Measurements from ENCODE around the gene SORBS1. TPM values are rescaled to one million over a fixed set of nuclear protein-coding genes. Genes with fewer than 3 reads are reported as not detected.

Gene SORBS1
- total and polyA plus RNA-seq, 9 of the 15 experiments (the other 6 are each of a cell fraction or from before 2014, with no cell fraction given) = 2.0 to 13.3 (median 6.5) TPM

DNA sequence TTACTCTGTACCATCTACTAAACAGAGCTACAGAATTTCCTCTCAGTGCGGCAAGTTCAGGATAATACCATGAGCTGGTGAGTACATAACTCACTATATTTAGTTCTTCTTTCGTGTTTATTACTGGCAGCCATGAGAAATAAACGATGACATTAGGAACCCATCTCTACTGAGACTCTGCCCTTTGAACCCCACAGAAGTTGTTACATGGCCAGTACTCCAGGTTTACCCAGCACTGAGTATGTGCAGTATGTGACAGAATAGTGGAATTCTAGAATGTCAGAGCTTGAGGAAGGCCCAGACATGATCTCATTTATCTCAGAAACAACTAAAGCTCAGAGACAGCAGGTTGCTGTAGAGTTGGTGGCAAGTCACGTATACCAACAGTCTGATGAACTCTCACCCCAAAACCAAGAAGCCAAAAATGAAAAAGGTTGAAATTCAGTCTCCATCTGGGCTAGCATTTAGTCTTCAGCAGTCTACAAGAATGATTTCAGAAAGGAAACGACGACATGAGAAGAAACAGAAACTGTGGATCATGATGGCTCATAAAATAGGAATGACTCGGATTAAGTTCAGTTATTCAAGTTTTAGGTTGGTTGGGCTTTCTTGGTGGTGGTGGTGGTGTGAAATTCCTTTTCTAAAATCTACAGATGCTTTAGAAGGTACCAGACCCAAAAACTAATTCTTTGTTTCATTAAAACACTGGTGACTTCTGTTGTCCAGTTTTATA is 78.5 kb downstream of the SORBS1 start:
- intact Hi-C loops (cut with micrococcal nuclease) = no loop called here
- Histone ChIP-seq H3K36me3 (ENCODE audit: control insufficient read depth, insufficient read depth, low read length) (no peaks in the 10 kb centered on the region), H3K9me3 (replicated peaks; ENCODE audit: control insufficient read depth, insufficient read depth, low read depth, low read length) (no peaks in the 10 kb centered on the region), H3K4me1 (replicated peaks in 1 of 2; ENCODE audit: control insufficient read depth in 2 of 2, insufficient read depth in 2 of 2, low read length in 2 of 2) (peaks cover 7 to 23% of the 10 kb centered on the region in 2 experiments; a peak in 3 of 5 replicates), H3K27me3 (ENCODE audit: control insufficient read depth in 2 of 2, insufficient read depth in 2 of 2, low read length in 2 of 2) (no peaks in the 10 kb centered on the region), H3K9me1 (ENCODE audit: control insufficient read depth, insufficient read depth, low read length) (no peaks in the 10 kb centered on the region), H3K79me2 (ENCODE audit: control insufficient read depth, insufficient read depth, low read length) (no peaks in the 10 kb centered on the region), H3K4me3 (no peak overlapping the region), H3K9ac (ENCODE audit: insufficient read depth in 1 of 2, low read depth in 2 of 2, low read length in 2 of 2) (no peak overlapping the region), H4K20me1 (replicated peaks; ENCODE audit: control insufficient read depth, insufficient read depth, low read length) (no peaks in the 10 kb centered on the region), H3K27ac (ENCODE audit: extremely low read depth, low read depth, low read length) (no peak overlapping the region), H3K4me2 (ENCODE audit: insufficient read depth, low read length) (no peak overlapping the region), H2AFZ (ENCODE audit: low read depth, low read length) (no peak overlapping the region)
- BruUV-seq (replicated peaks) = no TSS peak
- ChIA-PET CTCF (ENCODE audit: low intra/inter-chr PET ratio) (no interaction called here), POLR2A (no interaction called here)
- TF ChIP-seq MAZ (CRISPR knock-in tag; conservative IDR thresholded peaks at IDR 0.05 in 1 of 2, IDR thresholded peaks at IDR 0.05 in 1 of 2) (no peak), THRAP3 (IDR thresholded peaks at IDR 0.05; ENCODE audit: borderline replicate concordance) (no peak), POLR2A (conservative IDR thresholded peaks at IDR 0.05) (no peak), ZBTB1 (CRISPR knock-in tag; IDR thresholded peaks at IDR 0.05; ENCODE audit: borderline replicate concordance, low read depth) (no peak), RBFOX2 (IDR thresholded peaks at IDR 0.05; ENCODE audit: low read depth, low read length) (no peak), ZNF316 (IDR thresholded peaks at IDR 0.05) (no peak), HDAC1 (IDR thresholded peaks at IDR 0.05) (no peak), CREBBP (IDR thresholded peaks at IDR 0.05; ENCODE audit: low read depth, low read length) (no peak), RFX7 (CRISPR knock-in tag; IDR thresholded peaks at IDR 0.05) (no peak), SMARCB1 (IDR thresholded peaks at IDR 0.05; ENCODE audit: insufficient read length, low read depth) (no peak), ETV6 (IDR thresholded peaks at IDR 0.05; ENCODE audit: borderline replicate concordance in 1 of 2, low read depth in 2 of 2, low read length in 1 of 2) (no peak), ETV6 (CRISPR knock-in tag; IDR thresholded peaks at IDR 0.05; ENCODE audit: borderline replicate concordance) (no peak), SNIP1 (IDR thresholded peaks at IDR 0.05; ENCODE audit: low read depth) (no peak)
- TF ChIP-seq, protein P1, sequence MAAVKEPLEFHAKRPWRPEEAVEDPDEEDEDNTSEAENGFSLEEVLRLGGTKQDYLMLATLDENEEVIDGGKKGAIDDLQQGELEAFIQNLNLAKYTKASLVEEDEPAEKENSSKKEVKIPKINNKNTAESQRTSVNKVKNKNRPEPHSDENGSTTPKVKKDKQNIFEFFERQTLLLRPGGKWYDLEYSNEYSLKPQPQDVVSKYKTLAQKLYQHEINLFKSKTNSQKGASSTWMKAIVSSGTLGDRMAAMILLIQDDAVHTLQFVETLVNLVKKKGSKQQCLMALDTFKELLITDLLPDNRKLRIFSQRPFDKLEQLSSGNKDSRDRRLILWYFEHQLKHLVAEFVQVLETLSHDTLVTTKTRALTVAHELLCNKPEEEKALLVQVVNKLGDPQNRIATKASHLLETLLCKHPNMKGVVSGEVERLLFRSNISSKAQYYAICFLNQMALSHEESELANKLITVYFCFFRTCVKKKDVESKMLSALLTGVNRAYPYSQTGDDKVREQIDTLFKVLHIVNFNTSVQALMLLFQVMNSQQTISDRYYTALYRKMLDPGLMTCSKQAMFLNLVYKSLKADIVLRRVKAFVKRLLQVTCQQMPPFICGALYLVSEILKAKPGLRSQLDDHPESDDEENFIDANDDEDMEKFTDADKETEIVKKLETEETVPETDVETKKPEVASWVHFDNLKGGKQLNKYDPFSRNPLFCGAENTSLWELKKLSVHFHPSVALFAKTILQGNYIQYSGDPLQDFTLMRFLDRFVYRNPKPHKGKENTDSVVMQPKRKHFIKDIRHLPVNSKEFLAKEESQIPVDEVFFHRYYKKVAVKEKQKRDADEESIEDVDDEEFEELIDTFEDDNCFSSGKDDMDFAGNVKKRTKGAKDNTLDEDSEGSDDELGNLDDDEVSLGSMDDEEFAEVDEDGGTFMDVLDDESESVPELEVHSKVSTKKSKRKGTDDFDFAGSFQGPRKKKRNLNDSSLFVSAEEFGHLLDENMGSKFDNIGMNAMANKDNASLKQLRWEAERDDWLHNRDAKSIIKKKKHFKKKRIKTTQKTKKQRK (IDR thresholded peaks at IDR 0.05; ENCODE audit: borderline replicate concordance, low read depth, low read length) = no peak
- ATAC-seq (no peak), DNase-seq (ENCODE audit: extremely low read depth in 1 of 4, low spot score in 3 of 4) (no peak), FAIRE-seq (no peak)
- in situ Hi-C loops (cut with MboI) = no loop called here
- WGBS (ENCODE audit: insufficient coverage, low coverage, missing lambda C conversion rate) = 63% methylated on average over 7 of the region's 7 CpGs
